HG03139 (cell line): ENCODE results near the gene PTPRT.

Experiments
- ATAC-seq: cut with Tn5 transposase; IDR thresholded peaks from one replicate; pipeline ENCODE4 v1.9.1; 2021; ENCODE audit not compliant: unreplicated experiment

Gene PTPRT

GRCh38 chr20:42846784-42847490 is 342.8 kb downstream of the PTPRT start:
- ATAC-seq: no peak

- ATAC-seq: no peak
Observed at GRCh38 chr20:42844751-42845150, 345.0 kb downstream of the PTPRT start.

DNA sequence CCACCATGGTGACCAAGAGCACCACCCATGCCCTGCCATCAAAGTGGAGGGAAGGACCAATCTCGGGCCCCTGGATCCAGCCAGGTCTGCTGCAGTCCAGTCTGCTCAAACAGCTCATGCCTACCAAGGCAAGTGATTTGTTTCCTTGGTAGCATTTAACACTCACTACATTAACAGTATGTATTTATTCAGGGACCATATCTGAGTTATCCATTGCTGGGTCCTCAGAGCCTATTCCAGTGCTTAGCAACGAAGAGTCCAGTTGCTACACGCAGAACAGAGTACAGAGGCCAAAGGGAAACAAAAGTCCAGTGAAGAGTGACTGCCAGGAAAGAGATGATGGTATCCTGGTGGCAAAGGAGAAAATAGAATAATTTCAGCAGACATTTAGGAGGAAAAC is 352.2 kb downstream of the PTPRT start:
- ATAC-seq: no peak

DNA sequence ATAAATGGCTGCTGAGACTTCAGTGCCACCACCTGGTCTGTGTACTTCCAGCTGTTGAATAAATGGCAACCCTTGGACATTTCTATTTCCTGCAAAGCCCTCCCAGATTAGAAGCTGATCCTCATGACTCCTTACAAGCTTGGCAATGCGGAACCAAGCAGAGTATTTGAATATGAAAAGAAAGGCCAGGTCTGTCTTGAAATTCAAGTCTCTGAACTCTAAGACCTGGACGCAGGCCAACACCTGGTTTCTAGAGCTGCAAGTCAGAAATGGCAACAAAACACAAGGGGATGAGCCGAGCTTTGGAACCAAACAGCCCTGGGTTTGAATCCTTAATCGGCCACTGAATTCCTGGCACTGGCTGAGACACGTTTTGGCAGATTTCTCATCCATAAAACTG is 353.4 kb downstream of the PTPRT start:
- no peak for ATAC-seq

DNA sequence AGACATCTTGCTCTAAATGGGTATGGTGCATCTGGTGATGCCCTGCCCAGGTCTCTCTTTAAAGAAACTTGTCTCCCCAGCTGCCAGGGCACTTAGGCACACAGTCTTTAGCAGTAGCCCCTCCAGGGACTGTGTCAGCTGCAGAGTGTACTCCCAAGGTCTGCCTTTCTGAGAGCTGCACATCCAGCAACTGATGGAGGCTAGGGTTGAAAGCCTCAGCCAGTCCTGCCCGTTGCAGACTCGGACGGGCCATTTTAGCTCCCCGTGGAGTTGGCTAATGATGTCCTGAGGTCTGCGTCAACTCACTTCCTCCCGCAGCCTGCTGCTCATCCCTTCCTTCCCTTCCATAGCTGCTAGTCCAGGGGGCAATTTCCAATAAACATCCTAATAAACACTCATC is 381.8 kb downstream of the PTPRT start:
- ATAC-seq: no peak

DNA sequence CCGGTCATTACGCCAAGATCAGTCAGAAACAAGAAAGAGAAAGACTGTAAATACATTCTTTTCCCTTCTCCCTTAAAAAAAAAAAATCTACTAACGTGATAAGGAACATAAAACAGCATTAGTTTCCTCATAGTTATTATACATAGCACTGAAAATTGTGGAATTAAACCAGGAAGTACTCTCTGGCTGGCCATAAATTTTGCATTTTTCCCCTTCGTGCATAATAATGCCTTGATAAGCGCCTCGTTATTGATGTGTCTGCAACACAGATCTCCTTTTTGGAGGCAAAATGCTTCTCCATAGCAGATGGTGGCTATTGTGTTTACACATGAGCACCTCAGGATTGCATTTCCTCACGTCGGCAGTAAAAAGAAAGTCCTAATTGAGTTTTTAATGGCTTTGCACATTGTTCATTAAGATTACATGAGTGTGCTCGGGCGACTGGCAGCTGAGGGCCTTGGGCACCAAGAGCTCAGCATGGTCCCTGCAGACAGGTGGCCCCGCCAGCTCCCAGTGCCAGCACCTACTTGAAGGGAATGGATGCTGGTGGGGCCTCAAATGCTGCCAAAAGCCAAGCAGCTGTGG is 394.5 kb downstream of the PTPRT start:
- no peak for ATAC-seq

DNA sequence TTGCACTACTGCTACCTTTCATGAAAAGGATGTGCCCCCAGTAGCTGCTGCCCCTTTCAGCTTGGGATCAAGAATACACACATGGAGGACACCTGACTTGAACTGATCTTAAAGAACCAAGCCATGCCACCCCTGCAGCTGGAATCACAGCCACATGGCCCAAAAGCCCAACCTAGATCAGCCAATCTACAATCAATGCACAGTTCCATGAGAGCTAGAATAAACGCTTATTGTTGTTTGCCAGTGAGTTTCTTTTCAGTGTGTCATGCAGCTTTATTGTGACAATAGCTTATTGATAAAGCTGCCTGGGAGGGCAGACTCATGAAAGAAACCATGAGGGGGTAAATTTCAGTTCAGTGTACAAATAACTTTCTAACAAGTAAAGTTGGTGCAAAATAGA is 397.7 kb downstream of the PTPRT start:
- no peak for ATAC-seq

- no peak for ATAC-seq
Observed at GRCh38 chr20:42790111-42790510, 399.6 kb downstream of the PTPRT start.

DNA sequence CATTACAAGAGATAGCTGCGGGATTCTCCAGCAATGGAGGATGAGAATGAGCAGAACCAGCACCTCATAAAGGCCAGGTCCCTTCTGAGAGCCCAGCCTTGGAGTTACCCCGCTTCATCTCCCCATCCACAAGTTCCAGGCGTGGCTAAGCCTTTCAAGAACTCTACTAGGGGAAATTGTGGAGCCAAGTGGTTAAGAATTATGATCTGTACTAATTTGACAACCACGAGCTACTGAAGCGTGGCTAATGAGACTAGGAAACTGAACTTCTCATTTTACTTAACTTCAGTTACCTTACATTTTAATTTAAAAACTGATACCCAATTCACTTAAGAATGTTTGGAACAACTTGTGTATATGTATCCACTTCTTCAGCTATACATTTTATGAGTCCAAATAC is 401.0 kb downstream of the PTPRT start:
- no peak for ATAC-seq

GRCh38 chr20:42785041-42785440 is 404.7 kb downstream of the PTPRT start:
- ATAC-seq: no peak

GRCh38 chr20:42779216-42779615 is 410.5 kb downstream of the PTPRT start:
- no peak for ATAC-seq

GRCh38 chr20:42775866-42776265 is 413.8 kb downstream of the PTPRT start:
- ATAC-seq: no peak

GRCh38 chr20:42775037-42775436 is 414.7 kb downstream of the PTPRT start:
- no peak for ATAC-seq

GRCh38 chr20:42763015-42763414 is 426.7 kb downstream of the PTPRT start:
- ATAC-seq: no peak

GRCh38 chr20:42756991-42757390 is 432.7 kb downstream of the PTPRT start:
- ATAC-seq: no peak

GRCh38 chr20:42754706-42755105 is 435.0 kb downstream of the PTPRT start:
- no peak for ATAC-seq

DNA sequence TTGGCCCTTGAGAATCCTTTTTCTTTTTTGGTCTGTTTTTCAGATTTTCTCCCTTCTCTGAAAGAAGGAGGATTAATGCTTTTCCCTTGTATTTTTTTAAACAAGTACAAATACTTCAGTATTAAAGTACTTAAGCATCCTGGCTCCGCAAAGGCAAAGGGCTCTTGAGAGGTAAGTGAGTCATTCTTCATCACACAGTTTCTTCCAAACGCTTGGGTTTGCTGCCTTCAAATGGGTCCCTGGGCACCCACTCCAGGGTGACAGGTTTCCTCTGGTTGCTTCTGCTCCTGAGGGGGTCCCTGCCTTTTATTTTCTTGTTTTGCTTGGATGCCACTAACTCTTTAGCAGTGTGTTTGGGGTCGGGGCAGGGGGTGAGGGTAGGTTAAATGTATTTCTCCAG is 437.1 kb downstream of the PTPRT start:
- no peak for ATAC-seq

DNA sequence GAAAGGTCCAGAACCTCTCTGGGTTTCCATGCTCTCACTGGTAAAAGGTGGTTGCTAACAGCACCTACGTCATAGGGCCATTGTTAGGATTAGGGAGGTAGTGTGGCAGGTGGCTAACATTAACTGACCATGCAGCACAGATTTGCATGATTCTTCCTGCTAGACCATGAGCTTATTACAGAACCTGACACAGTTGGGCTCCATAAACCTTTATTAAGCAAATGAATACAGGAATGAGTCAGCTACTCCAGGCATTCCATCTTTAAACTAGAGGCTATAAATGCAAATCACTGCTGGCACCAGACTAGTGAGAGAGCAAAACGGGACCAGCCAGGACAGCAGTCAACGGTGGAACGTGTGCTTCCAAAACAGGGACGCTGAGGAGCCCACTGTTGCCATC is 440.1 kb downstream of the PTPRT start:
- ATAC-seq: no peak

- ATAC-seq: no peak
Observed at GRCh38 chr20:42747765-42748411, 441.8 kb downstream of the PTPRT start.

GRCh38 chr20:42744756-42745465 is 444.8 kb downstream of the PTPRT start:
- ATAC-seq: no peak

- ATAC-seq: no peak
Observed at GRCh38 chr20:42742926-42743325, 446.8 kb downstream of the PTPRT start.

DNA sequence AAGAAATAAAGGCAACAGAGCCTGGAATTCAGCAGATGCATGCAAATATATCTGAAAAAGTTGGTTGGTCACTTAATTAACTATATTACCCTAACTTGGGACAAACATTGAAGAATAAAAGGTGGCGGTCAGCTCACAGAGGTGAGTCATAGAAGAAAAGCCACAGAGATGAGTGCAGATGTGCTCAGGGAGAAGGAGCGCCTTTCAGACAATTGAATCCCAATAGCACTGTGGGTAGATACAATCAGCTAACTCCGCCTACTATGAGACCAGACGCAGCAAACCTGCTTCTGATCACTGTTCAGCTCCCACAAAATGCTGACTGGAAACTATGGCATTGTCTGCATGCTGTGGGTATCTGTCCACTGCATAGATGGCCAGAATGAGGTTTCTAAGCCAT is 447.8 kb downstream of the PTPRT start:
- no peak for ATAC-seq
